CD4-positive, alpha-beta T cell treated with Interleukin-6 at 100 ng/mL for 8 hours (primary cell): Measurements from ENCODE around the gene ELK3.

Source experiments
- DNase-seq: peaks from one replicate; pipeline ENCODE4 v3.0.0-alpha.2; 2020; ENCODE audit warnings: mixed read lengths, low spot score

The ELK3 gene

DNA sequence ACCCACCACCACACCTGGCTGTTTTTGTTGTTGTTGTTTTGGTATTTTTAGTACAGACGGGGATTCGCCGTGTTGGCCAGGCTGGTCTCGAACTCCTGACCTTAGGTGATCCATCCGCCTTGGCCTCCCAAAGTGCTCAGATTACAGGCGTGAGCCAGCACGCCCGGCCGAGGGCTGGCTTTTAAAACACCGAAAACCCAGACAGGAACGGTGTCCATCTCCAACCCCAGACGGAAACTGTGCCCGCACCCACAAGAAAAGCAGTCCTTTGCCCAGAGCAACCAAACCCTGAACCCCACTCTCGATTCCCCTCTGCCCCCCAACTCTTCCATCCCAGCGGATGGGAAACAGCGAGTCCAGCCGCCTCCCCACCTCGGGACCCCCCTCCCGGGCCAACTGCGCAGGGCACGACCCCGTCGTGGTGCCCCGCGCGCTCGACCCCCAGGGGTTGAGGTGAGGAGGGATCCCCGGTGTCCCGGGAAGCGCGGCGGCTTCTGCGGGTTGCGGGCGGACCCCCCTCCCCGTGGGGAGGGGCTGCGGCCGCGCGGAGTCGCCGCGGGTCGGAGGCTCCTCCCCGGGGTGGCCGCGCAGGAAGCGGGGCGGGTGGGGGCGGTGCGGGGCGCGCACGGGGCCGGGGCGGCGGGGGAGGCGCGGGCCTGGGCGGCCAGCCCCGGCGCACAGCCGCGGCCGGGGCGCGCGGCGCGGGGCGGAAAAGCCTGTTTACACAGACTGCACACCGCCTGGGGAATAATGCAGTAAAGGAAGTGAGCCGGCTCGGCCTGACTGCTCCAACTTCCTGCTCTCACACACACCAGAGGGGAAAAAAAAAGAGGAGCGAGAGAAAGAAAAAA lies at the start of gene ELK3:
ELK3 (plus strand) TSS at position 651 of the 851 bp plus-strand sequence.
- peak; percentile 66 for DNase-seq

DNA sequence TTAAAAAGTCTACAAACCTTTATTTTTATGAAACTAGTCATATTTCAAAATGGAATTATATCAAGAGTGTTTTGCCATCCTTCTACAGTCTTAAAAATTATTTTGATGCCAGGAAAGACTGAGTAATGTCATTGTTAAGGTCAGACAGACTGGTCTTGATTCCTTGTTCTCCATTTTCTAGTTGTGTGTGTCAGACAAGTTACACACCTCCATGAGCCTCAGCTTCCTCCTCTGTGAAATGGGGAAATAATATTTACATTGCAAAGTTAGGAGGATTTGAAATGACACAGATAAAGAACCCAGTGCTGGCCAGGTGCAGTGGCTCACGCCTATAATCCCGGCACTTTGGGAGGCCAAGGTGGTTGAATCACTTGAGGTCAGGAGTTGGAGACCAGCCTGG lies 47.4 kb upstream of the ELK3 start:
- DNase-seq: no peak

DNA sequence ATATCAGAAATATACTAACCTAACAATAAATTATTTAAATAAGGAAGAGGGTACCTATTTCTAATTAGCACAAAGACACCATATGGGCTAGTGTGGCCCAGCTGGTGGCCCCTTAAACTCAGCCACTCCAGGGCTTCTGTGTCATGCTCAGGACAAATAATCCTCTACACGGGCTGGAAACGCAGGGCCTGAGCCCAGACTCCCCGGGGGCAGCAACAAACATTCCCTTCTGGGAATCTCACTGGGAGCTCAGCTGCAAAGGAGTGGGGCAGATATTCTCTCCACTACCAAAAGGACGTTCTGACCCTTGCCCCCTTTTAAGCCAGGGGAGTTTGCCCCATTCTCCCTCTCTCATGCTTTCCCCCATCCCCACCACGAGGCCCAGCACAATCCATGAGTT lies 43.7 kb upstream of the ELK3 start:
- no peak for DNase-seq

DNA sequence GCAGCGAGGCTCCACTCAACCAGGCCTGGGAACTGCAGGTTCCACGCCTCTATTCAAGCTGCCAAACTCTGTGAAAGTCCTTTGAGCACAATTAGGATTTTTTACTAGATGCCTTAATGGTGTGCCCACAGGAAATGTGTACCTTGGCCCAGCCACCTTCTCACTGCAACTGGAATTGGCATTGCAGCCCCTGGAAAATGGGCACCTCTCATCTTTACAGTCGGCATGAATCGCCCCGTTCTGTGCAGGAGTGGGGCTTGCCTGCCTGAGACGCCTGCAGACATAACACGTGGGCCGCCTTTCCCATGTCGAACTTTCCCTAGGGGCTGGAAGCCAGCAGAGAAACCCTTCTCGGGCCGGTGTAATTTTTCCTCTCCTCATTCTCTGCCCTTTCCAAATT lies 42.0 kb upstream of the ELK3 start:
- no peak for DNase-seq

DNA sequence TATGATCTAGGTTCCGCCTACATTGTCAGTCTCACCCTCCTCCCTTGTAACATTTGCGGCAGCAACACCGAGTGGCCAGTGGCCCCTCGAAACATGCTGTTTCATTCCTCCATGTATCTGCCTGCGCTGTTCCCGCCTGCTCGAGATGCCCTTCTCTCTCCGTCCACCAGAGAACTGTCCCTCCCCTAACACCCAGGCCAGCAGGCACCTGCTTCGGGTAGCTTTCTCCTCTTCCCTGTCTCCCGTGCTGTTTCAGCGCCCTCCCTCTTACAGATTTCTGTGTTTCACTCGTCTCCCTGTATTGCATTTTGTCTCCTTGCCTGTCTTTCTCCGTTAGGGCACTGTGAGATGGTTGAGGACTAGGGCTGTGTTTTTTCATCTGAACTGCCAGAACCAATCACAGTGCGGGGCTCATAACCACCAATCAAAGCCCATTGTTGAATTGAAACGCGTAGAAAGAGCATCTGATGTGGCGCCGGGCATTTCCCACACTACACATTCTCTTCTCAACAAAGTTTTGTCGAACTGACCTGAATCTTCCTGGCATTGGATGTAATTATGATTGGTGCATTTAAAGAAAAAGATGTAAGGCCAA lies 40.9 kb upstream of the ELK3 start:
- DNase-seq: no peak

DNA sequence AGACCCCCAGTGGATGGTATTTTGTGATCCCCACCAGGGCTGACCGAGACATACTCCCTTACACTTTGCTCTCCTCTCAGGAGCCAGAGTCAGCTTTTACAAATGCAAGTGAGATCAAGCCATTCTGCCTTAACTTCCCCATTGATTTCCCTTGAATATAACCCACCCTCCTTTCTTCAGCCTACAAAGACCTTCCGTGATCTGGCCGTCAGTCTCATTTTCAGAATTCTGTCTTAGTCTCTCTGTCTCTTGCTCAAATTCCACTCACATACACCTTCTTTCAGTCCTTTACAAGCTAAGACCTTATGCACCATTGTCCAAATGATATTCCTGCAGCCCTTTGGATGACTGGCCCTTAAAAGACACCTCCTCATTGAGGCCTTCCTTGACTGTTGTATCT lies 39.0 kb upstream of the ELK3 start:
- no peak for DNase-seq

DNA sequence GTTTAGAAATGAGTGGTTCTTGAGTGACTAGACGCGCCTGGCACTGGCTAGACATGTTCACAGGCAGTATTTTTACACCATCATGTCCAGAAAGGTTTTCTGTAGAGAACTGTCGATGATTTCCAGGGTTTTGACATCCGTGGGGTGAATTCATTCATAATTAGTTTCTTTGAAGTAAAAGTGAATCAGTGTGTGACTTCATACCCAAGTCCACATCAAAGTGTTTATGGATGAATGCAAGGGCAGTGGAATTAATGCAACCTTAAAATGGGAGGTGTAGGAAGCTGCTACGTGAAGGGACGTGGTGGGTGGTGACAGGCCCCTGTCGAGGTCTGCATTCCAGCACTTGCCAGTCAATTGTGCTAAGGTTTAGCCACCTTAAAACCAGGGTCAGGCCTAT lies 38.4 kb upstream of the ELK3 start:
- no peak for DNase-seq

DNA sequence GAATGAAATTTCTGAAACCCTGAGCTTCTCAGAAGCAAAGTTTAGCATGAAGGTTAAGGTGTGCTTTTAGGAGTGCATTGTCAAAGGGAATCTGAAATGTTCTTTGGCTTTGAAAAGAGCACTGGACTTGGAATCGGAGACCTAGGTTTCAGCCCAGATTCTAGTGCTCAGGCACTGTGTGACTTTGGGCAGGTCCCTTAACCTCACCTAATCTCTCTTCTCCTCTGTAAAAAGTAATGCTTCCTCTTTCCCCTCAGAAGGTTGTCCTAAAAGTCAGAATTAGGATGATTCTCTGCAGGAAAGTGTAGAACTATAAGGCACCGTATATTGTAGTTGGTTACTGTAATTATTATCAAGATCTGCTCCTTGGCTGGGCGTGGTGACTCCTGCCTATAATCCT lies 38.0 kb upstream of the ELK3 start:
- no peak for DNase-seq

DNA sequence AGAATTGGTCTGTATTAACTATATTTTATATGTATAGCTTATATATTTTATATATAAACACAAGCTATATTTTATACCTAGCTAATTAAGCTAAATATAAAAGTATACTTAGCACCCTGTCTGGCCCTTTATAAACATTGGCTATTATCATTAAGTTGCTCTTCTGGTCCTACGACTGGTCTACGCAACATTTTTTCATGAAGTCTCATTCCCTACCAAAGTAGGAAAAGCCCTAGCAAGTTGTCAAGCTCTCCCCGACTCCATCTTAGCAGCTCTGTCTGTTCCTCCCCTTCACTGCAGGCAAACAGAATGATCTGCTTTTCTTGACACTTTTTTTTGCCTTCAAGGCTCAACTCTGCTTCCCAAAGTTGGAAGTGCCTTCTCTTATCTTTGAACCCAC lies 36.7 kb upstream of the ELK3 start:
- DNase-seq: no peak

DNA sequence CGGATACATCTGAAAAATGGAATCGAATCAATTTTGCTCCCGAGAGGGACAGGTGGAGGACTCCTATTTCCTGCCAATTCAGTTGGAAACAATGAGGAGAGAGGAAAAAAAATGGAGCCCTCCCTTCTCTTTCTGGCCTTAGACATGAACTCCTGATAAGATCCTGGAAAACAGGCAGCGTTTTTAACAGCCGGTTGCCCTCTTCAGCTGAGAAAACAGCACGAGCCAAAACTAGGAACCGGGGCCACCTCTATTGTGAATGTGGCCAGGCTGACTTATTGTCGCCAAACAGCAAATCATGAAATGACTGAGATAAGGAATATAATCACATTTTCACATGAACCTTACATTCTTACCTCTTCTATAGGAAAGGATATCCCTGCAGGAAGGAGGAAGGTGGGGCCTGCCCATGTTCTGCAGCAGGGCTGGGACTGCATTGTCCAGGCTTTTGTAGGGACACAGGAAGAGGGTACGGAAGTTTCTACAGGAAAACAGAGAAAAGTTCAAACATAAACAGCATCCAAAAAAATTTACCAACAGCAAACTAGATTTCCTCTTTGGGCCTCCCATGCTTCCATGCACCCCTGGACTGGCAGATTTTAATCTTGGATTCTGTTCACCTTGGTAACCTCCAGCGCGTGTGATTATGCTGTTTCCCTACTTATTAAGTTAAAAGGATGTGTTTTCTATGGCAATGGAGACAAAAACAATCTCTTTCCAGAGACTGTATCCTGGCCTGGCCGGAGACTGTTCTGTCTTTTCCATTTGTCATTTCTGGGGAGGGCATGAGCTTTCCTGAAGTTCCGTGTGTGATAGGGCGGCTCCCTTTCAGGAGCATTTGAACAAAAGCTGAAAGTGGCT lies 29.0 kb upstream of the ELK3 start:
- no peak for DNase-seq

DNA sequence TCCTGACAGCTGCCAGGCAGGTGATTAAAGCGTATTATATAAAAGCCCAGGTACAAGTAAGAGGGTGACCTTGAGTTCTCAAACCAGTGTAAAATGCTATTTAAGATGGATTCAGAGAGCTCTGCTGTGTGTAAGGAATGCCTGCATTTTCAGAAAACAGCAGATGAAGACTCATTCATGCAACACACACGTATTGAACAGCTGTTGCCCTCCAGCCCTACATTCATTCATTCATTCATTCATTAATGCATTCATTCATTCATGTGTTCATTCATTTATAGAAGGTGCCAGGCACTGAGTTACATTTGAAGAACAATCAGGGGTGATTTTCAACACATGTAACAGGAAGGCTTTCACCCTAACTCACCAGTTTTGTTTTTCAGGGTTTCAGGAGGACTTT lies 27.4 kb upstream of the ELK3 start:
- no peak for DNase-seq

DNA sequence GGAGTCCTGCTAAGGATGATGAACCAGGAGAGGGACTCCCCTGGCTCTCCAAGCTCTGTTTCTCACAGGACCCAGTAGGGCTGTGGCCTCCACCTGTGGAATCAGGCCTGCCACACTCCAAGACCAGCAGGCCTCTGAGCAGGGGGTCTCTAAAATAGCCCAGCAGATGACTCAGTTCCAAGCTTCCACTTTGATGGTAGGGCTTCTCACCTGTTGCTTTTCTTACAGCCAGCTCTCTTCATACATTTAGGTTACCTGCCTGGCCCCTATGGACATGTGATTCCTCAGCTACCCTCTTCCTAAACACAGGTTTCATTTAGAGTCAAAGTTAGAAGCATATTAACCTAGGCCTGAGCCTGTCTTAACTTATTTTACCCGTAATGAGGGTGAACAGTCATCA lies 26.7 kb upstream of the ELK3 start:
- no peak for DNase-seq

DNA sequence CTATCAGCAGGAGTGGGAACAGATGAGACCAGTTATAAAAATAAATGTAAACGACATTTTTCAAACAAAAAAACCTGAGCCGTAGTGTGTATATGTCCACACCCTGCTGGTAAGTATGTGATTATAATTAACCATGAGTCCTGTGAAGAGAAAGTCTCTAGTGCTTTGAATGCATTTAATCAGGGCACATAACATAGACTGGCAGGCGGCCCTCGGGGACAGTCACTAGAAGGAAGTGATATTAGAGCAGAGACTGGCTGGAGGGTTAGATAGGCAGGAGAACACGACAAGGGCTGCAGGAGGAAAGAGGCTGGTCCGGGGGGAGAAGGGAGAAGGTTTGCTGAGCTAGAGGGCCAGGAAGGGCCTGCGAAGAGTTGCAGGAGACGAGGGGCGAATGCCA lies 23.8 kb upstream of the ELK3 start:
- DNase-seq: no peak

DNA sequence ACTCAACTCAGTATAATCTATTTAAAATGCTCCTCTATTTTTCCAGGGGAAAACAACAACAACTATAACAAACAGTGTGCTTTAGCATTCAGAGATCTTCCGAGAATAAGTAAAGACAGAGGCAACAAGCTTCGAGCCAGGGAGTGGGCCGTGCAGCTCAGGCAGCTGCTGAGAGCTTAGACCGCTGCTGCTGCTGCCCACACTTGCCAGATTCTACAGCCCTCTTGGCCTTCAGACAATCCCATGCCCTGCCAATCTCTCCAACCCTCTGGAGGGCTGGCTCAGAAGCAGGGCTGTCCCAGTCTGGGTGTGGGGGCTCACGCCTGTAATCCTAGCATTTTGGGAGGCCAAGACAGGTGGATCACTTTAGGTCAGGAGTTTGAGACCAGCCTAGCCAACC lies 23.4 kb upstream of the ELK3 start:
- no peak for DNase-seq

DNA sequence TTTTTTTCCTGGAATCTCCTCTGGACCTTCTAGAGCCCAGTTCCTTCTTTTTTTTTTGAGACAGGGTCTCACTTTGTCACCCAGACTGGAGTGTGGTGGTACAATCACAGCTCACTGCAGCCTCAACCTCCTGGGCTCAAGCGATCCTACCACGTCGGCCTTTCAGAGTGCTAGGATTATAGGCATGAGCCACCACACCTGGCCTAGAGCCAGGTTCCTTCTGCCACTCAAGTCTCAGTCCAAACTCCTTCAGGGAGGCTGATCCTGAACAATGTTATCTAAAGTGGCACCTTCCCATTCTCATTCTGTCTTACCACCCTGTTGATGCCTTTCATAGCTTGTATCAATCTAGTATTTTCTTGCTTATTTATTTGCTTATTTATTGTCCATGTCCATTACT lies 22.3 kb upstream of the ELK3 start:
- no peak for DNase-seq

DNA sequence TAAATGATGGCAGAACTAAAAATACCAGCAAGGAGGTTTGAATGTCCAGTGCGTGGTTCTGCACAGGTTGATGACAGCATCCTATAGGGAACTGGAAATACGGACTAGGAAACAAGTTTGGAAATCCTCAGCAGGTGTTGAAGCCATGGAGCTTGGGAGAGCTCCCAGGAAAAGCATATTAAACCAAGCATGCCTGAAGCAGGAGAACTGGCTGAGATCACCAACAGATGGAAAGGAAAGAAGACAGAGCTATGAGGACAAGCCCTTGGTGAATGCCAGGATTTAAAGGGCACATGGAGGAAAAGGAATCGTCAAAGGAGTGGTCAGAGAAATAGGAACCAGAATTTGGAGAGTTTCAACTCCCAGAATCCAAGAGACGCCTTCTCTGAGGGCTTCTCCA lies 21.2 kb upstream of the ELK3 start:
- DNase-seq: no peak

DNA sequence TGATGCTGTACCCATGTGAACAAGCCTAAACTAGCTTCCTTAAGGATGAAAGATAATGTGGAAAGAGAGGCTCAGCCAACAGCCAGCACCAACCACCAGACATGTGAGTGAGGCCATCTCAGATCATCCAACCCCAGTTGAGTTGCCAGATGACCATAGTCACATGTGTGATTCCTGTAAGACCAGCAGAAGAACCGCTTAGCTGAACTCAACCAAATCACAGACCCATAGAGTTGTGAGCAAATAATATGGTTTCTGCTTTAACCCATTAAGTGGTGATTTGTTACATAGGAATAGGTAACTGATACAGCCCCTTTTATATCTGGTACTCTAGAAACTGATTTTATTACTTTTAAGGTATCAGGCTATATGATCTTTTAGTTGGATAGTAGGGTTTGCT lies 17.6 kb upstream of the ELK3 start:
- DNase-seq: no peak

DNA sequence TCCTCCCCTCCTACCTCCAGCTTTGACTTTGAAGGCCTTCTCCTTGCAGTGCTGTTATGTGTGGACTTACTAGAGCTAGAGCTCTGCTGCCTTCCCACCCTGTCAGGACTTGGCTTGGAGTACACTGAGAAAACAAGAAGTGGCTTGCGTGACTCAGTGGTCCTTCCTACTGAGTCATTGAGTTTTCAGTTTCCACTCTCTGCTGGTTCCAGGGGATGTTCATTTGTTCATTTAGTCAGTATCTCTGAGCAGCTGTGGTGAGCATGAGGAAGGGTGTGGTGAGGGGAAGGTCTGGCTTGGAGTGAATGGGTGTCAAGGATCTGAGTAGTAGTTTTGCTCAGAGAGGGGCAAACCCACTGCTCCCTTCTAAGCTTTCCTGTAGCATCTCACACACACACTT lies 17.2 kb upstream of the ELK3 start:
- peak; percentile 66 for DNase-seq

DNA sequence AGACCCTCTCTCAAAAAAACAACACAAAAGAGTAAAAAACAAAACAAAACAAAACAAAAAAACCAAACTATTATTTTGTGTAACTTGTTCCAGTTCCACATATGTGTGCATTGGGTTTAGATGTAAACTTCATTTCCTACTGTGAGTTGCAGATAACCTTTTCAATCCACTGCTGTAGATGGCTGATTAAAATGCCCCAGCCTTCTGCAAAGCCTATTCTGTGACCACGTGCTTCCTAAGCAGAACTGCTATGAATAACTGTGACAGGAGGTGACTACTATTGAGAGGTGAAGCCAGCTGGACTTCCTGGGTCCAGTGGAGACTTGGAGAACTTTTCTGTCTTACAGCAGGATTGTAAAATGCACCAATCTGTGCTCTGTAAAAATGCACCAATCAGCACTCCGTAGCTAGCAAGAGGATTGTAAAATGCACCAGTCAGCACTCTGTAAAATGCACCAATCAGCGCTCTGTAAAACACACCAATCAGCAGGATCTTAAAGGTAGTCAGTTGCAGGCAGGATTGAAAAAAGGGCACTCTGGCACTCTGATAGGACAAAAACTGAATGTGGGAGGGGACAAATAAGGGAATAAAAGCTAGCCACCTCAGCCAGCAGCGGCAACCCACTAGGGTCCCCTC lies 10.3 kb upstream of the ELK3 start:
- no peak for DNase-seq

DNA sequence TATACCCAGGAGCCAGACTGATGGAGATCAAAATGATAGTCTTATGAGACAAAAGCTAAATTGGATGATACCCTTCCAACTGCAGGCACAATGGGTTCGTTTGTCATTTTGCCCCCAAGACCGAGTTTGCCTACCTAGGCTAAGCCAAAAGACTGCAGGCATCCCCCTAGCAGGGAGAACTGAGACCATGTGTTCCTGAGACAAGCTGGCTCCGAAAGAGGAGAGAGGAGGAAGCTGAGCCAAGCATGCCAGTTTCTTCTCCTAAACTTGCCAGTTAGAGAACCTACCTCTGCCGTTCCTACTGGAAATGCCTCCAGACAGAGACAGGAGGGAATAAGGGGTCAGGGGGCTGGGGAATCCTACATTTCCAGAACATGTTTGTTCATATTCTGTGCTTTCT lies 8.3 kb upstream of the ELK3 start:
- no peak for DNase-seq

DNA sequence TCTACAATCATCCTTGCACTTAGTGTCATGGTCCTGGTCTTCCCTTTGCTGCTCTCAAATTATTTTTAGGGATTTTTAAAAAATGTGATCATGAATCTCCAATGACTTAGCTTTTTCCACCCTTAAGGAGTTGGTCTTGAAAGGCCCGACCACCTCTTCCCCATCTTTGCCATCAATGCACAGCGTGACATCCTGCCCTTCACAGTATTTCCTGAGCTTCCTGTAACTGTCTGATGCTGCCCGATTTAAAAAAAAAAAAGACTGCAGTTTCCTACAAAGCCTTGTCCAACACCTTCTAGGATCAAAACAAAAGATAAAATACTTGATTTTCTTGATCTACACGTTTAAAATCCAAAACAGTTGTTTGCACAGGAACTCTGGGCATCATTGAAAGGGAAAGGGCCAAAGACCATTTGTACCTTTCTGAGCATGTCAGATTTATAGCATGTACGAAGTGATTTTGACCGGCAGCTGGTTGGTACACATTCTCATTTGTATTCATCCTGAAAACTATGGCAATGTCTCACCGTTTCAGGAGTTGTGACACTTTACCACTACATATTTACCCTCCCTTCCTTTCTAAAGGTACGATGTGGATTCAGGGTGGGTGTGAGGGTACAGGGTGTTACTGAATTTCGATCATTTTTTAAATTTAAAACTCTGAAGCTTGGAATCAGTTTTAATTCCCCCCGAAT lies 7.4 kb upstream of the ELK3 start:
- no peak for DNase-seq

DNA sequence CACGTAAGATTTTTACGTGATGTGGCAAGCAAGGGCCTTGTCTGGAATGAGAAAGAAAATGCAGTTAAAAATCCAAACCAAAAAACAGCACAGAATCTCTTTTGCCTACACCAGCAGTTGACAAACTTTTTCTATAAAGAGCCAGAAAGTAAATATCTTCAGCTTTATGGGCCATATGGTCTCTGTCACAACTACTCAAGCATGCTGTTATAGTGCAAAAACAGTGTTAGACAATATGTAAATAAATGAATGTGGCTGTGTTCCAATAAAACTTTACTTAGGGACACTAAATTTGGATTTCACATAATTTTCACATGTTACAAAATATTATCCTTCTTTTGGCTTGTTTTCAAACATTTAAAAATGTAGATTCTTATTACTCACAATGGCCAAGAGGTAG lies 6.2 kb upstream of the ELK3 start:
- no peak for DNase-seq
